ENCODE data around the gene MET. TPM values are rescaled to one million over a fixed set of nuclear protein-coding genes. Genes with fewer than 3 reads are reported as not detected.

Gene MET
- total and polyA plus RNA-seq, 2 of the 13 experiments (the other 11 are each of a cell fraction or from before 2014, with no cell fraction given) = 21.8 to 31.5 TPM

DNA sequence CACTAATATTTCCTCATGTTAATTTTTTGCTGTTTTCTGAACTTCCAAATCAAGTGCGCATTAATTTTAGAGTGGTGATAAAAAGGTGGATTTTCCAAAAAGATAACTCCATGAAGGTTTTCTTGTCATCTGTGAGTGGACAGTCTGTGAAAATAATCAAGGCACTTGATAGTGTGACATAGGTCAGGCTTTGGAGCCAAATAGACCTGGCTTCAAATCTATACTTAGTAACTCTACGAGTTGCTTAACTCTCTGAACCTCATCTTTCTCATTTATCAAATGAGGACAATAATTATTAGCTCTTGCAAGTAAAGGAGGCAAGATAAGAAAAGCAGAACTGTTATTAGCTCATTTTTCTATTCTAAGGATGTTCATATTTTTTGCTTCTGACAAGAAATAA is 24.7 kb upstream of the MET start:
- no peak for FAIRE-seq
- no TSS peak for BruUV-seq (replicated peaks)
- no peak overlapping the region for H2AFZ ChIP-seq (ENCODE audit: low read length)
- H3K4me1 ChIP-seq (ENCODE audit: insufficient read depth, low read length) = no peaks in the 10 kb centered on the region
- no peak overlapping the region for H3K4me2 ChIP-seq (ENCODE audit: low read depth, low read length)
- no peak for ATAC-seq
- H3K9ac ChIP-seq (ENCODE audit: insufficient read depth, low read depth, low read length) = no peak overlapping the region
- H3K4me3 ChIP-seq (replicated peaks in 1 of 3; ENCODE audit: insufficient read depth in 1 of 3, low read depth in 2 of 3, low read length in 3 of 3) = no peak overlapping the region
- no peak overlapping the region for H3K27ac ChIP-seq (ENCODE audit: extremely low read length, insufficient read depth, low read length)
- intact Hi-C loops (cut with micrococcal nuclease; ENCODE audit: unreplicated experiment) = no loop called here
- no peaks in the 10 kb centered on the region for H3K36me3 ChIP-seq (replicated peaks in 1 of 2; ENCODE audit: control insufficient read depth in 1 of 2, insufficient read depth in 2 of 2, low read length in 2 of 2)
- no peaks in the 10 kb centered on the region for H4K20me1 ChIP-seq (ENCODE audit: insufficient read depth, low read length)
- ChIA-PET CTCF (ENCODE audit: low intra/inter-chr PET ratio, low total read pairs) (no interaction called here), POLR2A (no interaction called here)
- no peaks in the 10 kb centered on the region for H3K79me2 ChIP-seq (ENCODE audit: insufficient read depth, low read length)
- no peak for DNase-seq (ENCODE audit: low spot score)
- TF ChIP-seq SUZ12 (IDR thresholded peaks at IDR 0.05; ENCODE audit: low read depth, low read length) (no peak), NFKB2 (CRISPR knock-in tag; IDR thresholded peaks at IDR 0.05; ENCODE audit: borderline replicate concordance) (no peak), GATAD2A (CRISPR knock-in tag; IDR thresholded peaks at IDR 0.05) (no peak)
- WGBS (ENCODE audit: low lambda C conversion rate) = 46% methylated on average over 2 of the region's 2 CpGs
- H3K27me3 ChIP-seq (ENCODE audit: control insufficient read depth in 1 of 2, insufficient read depth in 2 of 2, low read length in 2 of 2) = no peaks in the 10 kb centered on the region; a peak in 1 of 5 replicates
- in situ Hi-C loops (cut with HindIII; ENCODE audit: extremely low pct_ligation_motif_present, low pct_unique_long_range_greater_than_20kb) = no loop called here
- H3K9me3 ChIP-seq (ENCODE audit: low read length) = no peaks in the 10 kb centered on the region

DNA sequence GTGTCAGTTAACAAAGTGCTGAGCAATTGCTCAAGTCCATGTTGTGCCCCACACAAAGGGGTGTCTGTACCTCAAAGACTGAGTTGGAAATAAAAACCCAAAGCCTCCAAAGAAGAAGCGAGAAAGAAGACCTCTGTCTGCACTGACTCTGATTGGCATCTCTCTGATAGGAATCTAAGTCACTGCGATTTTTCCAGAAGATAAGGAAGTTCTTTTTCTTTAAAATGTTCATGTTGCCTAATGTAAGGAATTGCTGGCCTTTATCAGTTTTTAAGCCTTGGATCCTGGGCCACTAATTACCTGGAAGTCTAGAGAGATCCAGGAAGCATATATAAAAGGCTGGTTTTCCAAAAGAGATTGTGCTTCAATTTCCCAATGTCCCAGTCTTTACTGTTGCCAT is 24.1 kb upstream of the MET start:
- Histone ChIP-seq H3K4me2 (ENCODE audit: low read depth, low read length) (no peak overlapping the region), H3K9ac (ENCODE audit: insufficient read depth, low read depth, low read length) (no peak overlapping the region), H3K4me1 (ENCODE audit: insufficient read depth, low read length) (no peaks in the 10 kb centered on the region), H2AFZ (ENCODE audit: low read length) (no peak overlapping the region), H3K27ac (ENCODE audit: extremely low read length, insufficient read depth, low read length) (no peak overlapping the region), H3K9me3 (ENCODE audit: low read length) (no peaks in the 10 kb centered on the region), H3K36me3 (replicated peaks in 1 of 2; ENCODE audit: control insufficient read depth in 1 of 2, insufficient read depth in 2 of 2, low read length in 2 of 2) (no peaks in the 10 kb centered on the region), H3K79me2 (ENCODE audit: insufficient read depth, low read length) (no peaks in the 10 kb centered on the region), H3K27me3 (ENCODE audit: control insufficient read depth in 1 of 2, insufficient read depth in 2 of 2, low read length in 2 of 2) (no peaks in the 10 kb centered on the region; a peak in 1 of 5 replicates), H4K20me1 (ENCODE audit: insufficient read depth, low read length) (no peaks in the 10 kb centered on the region), H3K4me3 (replicated peaks in 1 of 3; ENCODE audit: insufficient read depth in 1 of 3, low read depth in 2 of 3, low read length in 3 of 3) (no peak overlapping the region)
- FAIRE-seq (no peak), ATAC-seq (no peak), DNase-seq (ENCODE audit: low spot score) (no peak)
- in situ Hi-C loops (cut with HindIII; ENCODE audit: extremely low pct_ligation_motif_present, low pct_unique_long_range_greater_than_20kb) = no loop called here
- ChIA-PET CTCF (ENCODE audit: low intra/inter-chr PET ratio, low total read pairs) (no interaction called here), POLR2A (no interaction called here)
- intact Hi-C loops (cut with micrococcal nuclease; ENCODE audit: unreplicated experiment) = no loop called here
- 39% methylated on average over 2 of the region's 2 CpGs for WGBS (ENCODE audit: low lambda C conversion rate)
- no TSS peak for BruUV-seq (replicated peaks)
- TF ChIP-seq, protein P1, sequence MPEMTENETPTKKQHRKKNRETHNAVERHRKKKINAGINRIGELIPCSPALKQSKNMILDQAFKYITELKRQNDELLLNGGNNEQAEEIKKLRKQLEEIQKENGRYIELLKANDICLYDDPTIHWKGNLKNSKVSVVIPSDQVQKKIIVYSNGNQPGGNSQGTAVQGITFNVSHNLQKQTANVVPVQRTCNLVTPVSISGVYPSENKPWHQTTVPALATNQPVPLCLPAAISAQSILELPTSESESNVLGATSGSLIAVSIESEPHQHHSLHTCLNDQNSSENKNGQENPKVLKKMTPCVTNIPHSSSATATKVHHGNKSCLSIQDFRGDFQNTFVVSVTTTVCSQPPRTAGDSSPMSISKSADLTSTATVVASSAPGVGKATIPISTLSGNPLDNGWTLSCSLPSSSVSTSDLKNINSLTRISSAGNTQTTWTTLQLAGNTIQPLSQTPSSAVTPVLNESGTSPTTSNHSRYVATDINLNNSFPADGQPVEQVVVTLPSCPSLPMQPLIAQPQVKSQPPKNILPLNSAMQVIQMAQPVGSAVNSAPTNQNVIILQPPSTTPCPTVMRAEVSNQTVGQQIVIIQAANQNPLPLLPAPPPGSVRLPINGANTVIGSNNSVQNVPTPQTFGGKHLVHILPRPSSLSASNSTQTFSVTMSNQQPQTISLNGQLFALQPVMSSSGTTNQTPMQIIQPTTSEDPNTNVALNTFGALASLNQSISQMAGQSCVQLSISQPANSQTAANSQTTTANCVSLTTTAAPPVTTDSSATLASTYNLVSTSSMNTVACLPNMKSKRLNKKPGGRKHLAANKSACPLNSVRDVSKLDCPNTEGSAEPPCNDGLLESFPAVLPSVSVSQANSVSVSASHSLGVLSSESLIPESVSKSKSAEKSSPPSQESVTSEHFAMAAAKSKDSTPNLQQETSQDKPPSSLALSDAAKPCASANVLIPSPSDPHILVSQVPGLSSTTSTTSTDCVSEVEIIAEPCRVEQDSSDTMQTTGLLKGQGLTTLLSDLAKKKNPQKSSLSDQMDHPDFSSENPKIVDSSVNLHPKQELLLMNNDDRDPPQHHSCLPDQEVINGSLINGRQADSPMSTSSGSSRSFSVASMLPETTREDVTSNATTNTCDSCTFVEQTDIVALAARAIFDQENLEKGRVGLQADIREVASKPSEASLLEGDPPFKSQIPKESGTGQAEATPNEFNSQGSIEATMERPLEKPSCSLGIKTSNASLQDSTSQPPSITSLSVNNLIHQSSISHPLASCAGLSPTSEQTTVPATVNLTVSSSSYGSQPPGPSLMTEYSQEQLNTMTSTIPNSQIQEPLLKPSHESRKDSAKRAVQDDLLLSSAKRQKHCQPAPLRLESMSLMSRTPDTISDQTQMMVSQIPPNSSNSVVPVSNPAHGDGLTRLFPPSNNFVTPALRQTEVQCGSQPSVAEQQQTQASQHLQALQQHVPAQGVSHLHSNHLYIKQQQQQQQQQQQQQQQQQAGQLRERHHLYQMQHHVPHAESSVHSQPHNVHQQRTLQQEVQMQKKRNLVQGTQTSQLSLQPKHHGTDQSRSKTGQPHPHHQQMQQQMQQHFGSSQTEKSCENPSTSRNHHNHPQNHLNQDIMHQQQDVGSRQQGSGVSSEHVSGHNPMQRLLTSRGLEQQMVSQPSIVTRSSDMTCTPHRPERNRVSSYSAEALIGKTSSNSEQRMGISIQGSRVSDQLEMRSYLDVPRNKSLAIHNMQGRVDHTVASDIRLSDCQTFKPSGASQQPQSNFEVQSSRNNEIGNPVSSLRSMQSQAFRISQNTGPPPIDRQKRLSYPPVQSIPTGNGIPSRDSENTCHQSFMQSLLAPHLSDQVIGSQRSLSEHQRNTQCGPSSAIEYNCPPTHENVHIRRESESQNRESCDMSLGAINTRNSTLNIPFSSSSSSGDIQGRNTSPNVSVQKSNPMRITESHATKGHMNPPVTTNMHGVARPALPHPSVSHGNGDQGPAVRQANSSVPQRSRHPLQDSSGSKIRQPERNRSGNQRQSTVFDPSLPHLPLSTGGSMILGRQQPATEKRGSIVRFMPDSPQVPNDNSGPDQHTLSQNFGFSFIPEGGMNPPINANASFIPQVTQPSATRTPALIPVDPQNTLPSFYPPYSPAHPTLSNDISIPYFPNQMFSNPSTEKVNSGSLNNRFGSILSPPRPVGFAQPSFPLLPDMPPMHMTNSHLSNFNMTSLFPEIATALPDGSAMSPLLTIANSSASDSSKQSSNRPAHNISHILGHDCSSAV (CRISPR knock-in tag; IDR thresholded peaks at IDR 0.05; ENCODE audit: borderline replicate concordance) = no peak
- TF ChIP-seq TAF1 (CRISPR knock-in tag; IDR thresholded peaks at IDR 0.05) = no peak
- TF ChIP-seq ELF1 (CRISPR knock-in tag; IDR thresholded peaks at IDR 0.05) = no peak
- no peak for TF ChIP-seq HOXA9 (CRISPR knock-in tag; IDR thresholded peaks at IDR 0.05; ENCODE audit: borderline replicate concordance)
- TF ChIP-seq REXO4 (CRISPR knock-in tag; IDR thresholded peaks at IDR 0.05; ENCODE audit: borderline replicate concordance) = no peak
- TF ChIP-seq ZNF101 (CRISPR knock-in tag; IDR thresholded peaks at IDR 0.05; ENCODE audit: borderline replicate concordance, low read depth) = no peak
- TF ChIP-seq, protein P2, sequence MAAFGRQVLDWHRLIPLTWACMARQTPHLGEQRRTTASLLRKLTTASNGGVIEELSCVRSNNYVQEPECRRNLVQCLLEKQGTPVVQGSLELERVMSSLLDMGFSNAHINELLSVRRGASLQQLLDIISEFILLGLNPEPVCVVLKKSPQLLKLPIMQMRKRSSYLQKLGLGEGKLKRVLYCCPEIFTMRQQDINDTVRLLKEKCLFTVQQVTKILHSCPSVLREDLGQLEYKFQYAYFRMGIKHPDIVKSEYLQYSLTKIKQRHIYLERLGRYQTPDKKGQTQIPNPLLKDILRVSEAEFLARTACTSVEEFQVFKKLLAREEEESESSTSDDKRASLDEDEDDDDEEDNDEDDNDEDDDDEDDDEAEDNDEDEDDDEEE (CRISPR knock-in tag; IDR thresholded peaks at IDR 0.05) = no peak

Measured in HepG2 (cell line).